ENCODE measurements around the gene GNA14. TPM values are rescaled to one million over a fixed set of nuclear protein-coding genes. Genes with fewer than 3 reads are reported as not detected.
"Not testable (repeated sequence)": the region's sequence is repeated elsewhere in the genome, so short reads cannot be mapped to it uniquely, and the experiment has no call there.

Gene GNA14
- total and polyA plus RNA-seq, 2 experiments from 2014 or later = 0.21 to 0.36 TPM

DNA sequence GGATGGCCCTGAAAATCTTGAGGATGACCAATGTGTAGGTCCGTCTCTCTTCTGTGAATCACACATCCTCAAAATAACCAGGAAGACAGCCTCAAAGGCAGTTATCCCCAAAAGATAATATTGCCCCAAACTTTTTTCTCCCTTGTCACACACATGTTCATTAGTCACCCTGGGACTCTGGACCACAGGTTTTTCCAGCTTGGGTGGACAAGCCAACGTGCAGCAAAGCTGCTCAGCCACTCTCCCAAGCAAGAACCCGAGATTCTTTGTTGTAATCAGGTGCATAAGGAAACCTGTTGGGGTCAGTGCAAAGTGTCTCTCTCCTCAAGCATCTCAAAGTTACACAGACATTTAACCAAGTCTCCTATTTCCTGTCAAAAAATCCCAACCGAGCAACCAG, 196.6 kb downstream of the GNA14 start:
- Histone ChIP-seq H3K9me3 (ENCODE audit: low read depth) (no peaks in the 10 kb centered on the region), H3K4me1 (ENCODE audit: low read depth) (no peaks in the 10 kb centered on the region), H3K4me3 (no peak overlapping the region), H3K27ac (no peak overlapping the region), H3K27me3 (no peaks in the 10 kb centered on the region), H3K36me3 (no peaks in the 10 kb centered on the region)
- no peak for DNase-seq (ENCODE audit: low read depth in 1 of 2, low spot score in 1 of 2)
- TF ChIP-seq, protein P1, sequence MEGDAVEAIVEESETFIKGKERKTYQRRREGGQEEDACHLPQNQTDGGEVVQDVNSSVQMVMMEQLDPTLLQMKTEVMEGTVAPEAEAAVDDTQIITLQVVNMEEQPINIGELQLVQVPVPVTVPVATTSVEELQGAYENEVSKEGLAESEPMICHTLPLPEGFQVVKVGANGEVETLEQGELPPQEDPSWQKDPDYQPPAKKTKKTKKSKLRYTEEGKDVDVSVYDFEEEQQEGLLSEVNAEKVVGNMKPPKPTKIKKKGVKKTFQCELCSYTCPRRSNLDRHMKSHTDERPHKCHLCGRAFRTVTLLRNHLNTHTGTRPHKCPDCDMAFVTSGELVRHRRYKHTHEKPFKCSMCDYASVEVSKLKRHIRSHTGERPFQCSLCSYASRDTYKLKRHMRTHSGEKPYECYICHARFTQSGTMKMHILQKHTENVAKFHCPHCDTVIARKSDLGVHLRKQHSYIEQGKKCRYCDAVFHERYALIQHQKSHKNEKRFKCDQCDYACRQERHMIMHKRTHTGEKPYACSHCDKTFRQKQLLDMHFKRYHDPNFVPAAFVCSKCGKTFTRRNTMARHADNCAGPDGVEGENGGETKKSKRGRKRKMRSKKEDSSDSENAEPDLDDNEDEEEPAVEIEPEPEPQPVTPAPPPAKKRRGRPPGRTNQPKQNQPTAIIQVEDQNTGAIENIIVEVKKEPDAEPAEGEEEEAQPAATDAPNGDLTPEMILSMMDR (IDR thresholded peaks at IDR 0.05; ENCODE audit: low read depth, low read length) = no peak

DNA sequence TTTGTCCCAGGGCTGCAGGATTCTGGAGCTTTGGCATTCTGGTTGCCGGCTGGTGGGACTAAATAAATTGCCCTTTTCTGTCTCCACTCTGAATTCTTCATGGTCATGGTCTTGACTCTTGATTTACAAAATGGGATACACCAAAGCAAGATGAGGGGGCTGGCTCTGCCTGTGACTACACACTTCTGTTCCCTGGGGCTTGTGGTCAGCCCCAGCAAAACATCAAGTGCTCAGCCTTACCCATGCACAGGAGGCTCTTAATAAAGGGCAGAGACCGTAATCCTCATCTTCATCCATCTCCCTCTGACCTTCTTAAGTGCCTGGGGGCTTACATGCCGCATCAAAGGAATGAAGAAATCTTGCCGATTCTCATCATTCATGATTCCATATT, 198.0 kb downstream of the GNA14 start:
- Histone ChIP-seq H3K27me3 (no peaks in the 10 kb centered on the region), H3K9me3 (ENCODE audit: low read depth) (no peaks in the 10 kb centered on the region), H3K36me3 (no peaks in the 10 kb centered on the region), H3K4me3 (no peak overlapping the region), H3K4me1 (ENCODE audit: low read depth) (no peaks in the 10 kb centered on the region), H3K27ac (no peak overlapping the region)
- DNase-seq (ENCODE audit: low read depth in 1 of 2, low spot score in 1 of 2) = no peak
- TF ChIP-seq, protein P1 (IDR thresholded peaks at IDR 0.05; ENCODE audit: low read depth, low read length) = no peak

DNA sequence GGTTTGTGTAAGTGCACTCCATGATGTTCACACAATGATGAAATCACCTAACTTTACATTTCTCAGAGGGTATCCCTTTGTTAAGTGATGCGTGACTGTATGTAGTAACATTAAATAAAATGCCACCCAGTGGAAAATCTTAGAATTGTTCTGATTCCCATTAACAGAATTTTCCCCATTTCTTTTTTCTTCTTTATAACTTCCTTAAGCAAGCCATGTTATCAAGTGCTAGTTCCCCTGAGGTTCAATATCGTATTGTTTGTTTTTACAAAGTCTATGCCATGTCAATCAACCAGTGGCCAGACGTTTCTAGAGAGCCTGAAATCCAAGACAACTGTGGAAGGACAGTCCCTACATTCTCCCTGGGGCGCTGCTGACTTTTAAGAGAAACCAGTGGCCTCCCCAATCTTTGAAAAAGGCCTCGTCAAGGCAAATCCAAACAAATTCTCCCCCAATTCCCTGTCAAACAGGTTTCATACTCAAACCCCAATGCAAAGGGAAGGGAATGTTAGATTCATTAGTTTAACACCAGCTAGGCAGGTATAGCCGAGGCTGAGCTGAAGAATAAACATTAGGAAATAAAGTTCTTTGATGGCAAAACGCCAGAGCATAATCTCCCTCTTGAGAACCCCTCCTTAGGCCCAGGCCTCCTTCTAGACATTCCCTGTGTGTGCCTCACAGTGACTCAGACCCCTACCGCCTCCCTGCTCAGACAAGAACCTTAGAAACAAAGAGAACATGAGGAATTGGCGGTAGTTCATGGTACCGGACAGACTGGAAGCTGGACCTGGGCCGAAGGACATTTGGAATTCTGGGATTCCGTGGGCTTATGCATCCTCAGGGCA, 198.7 kb downstream of the GNA14 start:
- Histone ChIP-seq H3K27me3 (no peaks in the 10 kb centered on the region), H3K4me3 (no peak overlapping the region), H3K4me1 (ENCODE audit: low read depth) (no peaks in the 10 kb centered on the region), H3K9me3 (ENCODE audit: low read depth) (no peaks in the 10 kb centered on the region), H3K27ac (no peak overlapping the region), H3K36me3 (no peaks in the 10 kb centered on the region)
- DNase-seq (ENCODE audit: low read depth in 1 of 2, low spot score in 1 of 2) = peak in 1 of 2 donors; percentile 92
- TF ChIP-seq, protein P1 (IDR thresholded peaks at IDR 0.05; ENCODE audit: low read depth, low read length) = peak; percentile 26

DNA sequence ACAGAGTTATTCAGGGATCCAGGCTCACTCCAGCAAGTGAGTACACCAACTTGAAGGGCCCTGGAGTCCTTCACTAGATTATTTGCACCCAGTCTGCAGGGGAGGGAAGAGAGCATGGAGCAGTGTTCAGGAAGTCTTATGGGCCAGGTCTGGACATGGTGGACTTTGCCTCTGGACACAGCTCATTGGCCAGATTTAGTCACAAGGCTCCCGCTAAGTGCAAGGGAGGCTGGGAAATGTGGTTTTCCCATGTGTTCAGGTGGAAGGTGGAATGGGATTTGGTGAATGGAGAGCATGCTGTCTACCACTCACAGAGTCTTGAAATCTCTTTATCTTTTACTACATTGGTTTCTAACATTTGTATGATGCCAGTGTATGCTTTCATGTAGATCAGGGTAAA, 200.5 kb downstream of the GNA14 start:
- no peaks in the 10 kb centered on the region for H3K36me3 ChIP-seq
- H3K4me3 ChIP-seq = no peak overlapping the region
- TF ChIP-seq, protein P1 (IDR thresholded peaks at IDR 0.05; ENCODE audit: low read depth, low read length) = no peak
- H3K27ac ChIP-seq = no peak overlapping the region
- no peaks in the 10 kb centered on the region for H3K9me3 ChIP-seq (ENCODE audit: low read depth)
- no peaks in the 10 kb centered on the region for H3K27me3 ChIP-seq
- no peaks in the 10 kb centered on the region for H3K4me1 ChIP-seq (ENCODE audit: low read depth)
- no peak for DNase-seq (ENCODE audit: low read depth in 1 of 2, low spot score in 1 of 2)

DNA sequence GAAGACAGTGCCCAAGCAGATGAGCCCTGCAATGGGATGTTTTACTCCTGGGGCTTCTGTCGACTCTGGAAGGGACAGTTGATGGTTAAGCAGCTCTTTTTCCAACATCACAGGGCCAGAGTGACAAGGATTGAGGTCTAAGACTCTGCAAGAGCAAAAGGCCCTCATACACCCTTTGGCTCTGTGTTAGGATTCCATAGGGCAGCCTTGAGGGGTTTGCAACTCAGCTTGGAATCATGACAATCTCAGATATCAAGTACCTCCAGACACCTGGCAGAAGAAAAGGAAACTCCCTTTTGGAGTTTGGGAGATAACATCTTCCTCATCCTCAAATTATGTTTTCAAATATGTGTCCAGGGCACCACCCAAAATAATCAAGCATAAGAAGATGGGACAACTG, 205.7 kb downstream of the GNA14 start:
- DNase-seq (ENCODE audit: low read depth in 1 of 2, low spot score in 1 of 2) = no peak
- Histone ChIP-seq H3K9me3 (ENCODE audit: low read depth) (no peaks in the 10 kb centered on the region), H3K36me3 (no peaks in the 10 kb centered on the region), H3K4me1 (ENCODE audit: low read depth) (no peaks in the 10 kb centered on the region), H3K4me3 (no peak overlapping the region), H3K27ac (no peak overlapping the region), H3K27me3 (no peaks in the 10 kb centered on the region)
- TF ChIP-seq, protein P1 (IDR thresholded peaks at IDR 0.05; ENCODE audit: low read depth, low read length) = no peak

DNA sequence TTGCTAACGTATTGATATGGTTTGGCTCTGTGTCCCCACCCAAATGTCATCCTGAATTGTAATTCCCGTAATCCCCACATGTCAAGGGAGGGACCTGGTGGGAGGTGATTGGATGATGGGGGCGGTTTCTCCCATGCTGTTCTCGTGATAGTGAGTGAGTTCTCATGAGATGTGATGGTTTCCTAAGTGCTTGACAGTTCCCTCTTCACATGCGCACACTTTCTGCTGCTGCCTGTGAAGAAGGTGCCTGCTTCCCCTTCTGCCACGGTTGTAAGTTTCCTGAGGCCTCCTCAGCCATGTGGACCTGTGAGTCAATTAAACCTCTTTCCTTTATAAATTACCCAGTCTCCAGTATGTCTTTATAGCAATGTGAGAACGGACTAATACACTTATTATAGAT, 207.0 kb downstream of the GNA14 start:
- H3K4me3 ChIP-seq; H3K4me1 ChIP-seq (ENCODE audit: low read depth); H3K9me3 ChIP-seq (ENCODE audit: low read depth); H3K27me3 ChIP-seq; DNase-seq (ENCODE audit: low read depth in 1 of 2, low spot score in 1 of 2); H3K36me3 ChIP-seq; H3K27ac ChIP-seq: not testable (repeated sequence)
